Activated CD8-positive, alpha-beta memory T cell treated with anti-CD3 and anti-CD28 coated beads, Interleukin-2, amount 50 U/mL, for 24 hours (primary cell): ENCODE measurements around the gene TMEM175.

Source experiments
- DNase-seq: peaks from one replicate; pipeline ENCODE4 v3.0.0-alpha.2; 2020; ENCODE audit errors: extremely low read depth

Gene TMEM175

DNA sequence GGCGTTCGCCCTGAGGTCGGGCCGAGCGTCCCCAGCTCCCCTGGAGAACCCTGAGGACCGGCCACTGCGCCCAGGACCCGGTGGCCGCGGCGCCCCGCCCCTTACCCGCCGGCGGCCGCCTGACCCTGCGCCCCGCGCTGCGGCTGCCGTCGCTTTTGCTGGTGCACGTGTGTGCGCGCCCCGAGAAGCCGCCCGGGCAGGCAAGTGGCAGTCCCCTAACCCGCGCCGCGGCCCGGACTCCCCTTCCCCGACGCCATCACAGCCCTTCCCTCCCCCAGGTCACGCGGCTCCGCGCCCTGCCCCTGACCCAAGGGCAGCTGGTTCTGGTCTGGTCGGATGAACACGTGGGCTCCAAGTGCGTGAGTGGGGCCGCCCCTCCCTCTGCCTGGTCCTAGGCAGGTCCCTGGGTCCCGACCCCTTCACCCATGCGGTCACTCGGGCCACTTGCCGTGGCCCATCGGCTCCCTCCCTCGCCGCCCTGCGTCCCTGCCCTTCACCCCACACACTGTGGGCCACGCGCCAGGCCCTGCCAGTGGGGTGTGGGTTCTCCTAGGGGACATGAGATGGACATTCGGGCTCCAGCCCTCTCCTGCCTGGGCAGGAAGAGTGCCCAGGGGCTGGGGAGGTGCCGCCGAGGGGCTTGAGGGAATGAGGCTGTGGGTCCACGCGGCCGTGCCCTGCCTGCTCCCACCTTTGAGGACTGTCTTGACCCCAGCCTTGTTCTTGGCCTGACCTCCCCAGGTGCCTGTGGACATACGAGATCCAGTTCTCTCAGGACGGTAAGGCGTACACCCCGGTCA lies 71.2 kb downstream of the TMEM175 start:
- DNase-seq, result no peak

DNA sequence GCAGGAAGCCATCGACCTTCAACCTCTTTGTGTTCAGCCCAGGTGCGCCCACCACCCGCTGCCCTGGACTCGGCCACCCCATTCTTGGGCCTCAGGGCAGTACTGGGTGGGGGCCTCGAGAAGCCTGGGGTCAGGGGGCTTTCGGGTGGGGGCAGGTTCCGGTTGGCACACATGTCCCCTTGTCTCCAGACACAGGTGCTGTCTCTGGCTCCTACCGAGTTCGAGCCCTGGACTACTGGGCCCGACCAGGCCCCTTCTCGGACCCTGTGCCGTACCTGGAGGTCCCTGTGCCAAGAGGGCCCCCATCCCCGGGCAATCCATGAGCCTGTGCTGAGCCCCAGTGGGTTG lies 71.8 kb downstream of the TMEM175 start:
- no peak for DNase-seq

DNA sequence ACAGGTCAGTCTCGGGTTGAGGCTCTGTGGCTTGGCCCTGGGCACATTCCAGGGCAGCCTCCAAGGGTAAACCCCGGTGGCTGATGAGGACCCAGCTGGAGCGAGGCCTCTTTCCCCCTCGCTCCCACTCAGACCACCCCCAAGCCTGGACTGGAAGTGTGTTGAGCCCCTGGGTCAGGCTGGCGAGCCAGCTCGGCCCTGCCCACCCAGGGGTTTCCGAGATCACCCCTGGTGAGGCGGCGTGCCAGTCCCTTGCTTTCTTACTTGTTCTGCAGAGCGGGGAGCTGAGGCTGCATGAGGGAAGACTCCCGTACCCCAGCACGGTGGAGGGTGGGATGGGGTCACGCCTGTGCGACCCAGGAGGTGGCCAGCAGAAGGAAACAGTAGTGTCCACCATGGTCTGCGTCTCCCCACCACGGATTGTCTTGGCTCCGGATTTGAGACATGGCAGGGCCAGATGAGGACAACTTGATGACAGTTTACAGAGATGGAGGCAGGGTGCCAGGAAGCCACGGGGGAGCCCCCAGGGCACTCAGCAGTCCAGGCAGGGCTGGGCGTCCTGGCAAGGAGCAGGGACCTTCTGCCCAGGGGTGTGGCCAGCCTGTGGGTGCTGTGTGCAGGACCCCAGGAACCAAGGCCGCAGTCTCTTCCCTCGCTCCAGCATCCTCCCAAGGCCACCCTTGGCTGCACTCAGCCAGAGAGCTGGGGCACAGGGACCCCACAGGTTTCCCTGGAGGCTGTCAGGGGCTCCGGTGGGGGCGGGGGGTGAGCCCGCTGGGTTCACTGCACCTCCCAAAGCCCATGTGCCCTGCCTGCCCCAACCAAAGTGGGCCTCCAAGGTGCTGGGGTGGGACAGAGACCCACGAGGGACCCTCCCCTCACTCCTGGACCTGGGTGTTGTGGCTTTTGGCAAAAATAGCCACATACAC lies 72.6 kb downstream of the TMEM175 start:
- DNase-seq, result no peak

DNA sequence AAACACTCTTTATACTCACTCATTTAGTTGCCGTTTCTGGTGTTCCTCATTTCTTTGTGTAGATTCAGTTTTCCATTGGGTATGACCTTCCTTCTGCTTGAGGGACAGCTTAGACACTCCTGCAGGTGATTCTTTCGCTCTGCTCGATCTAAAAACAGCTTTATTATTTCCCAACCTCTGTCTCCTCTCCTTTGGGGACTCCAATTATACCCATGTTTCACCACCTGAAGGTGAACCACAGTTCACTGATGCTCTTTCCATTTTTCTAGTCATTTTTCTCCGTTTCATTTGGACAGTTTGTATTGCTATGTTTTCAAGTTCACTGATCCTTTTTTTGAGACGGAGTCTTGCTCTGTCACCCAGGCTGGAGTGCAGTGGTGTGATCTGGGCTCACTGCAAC lies 74.6 kb downstream of the TMEM175 start:
- no peak for DNase-seq
